GM12878 (cell line): ENCODE results near the gene NEGR1. TPM values are rescaled to one million over a fixed set of nuclear protein-coding genes. Genes with fewer than 3 reads are reported as not detected.

Experiments
- ATAC-seq: fragments of 200-7000 bp; cut with Tn5 transposase; 3 replicates; pipeline ENCODE4 v1.9.1; 2020; ENCODE audit warnings: mild to moderate bottlenecking, moderate library complexity
- BruUV-seq: library from RNA; stranded (reverse); fragments of 400-500 nt; replicated peaks from 2 replicates; lab custom pipeline; 2021; lab: Mats Ljungman, UMichigan
- CTCF ChIA-PET: fragments of 300-600 bp; sonication (Branson Sonifier 250); formaldehyde crosslinking; extraction: SDS; loops from one replicate; lab custom pipeline; 2021; ENCODE audit warnings: inconsistent platforms; lab: Yijun Ruan, JAX
- POLR2A ChIA-PET: fragments of 350-600 bp; formaldehyde crosslinking; extraction: SDS; loops from one replicate; lab custom pipeline; 2021; ENCODE audit warnings: inconsistent platforms; lab: Charles Lee
- RAD21 ChIA-PET: fragments of 300-600 bp; sonication (Branson Sonifier 250); formaldehyde crosslinking; loops from one replicate; lab custom pipeline; 2023; ENCODE audit warnings: antibody characterized with exemption; ENCODE audit not compliant: unreplicated experiment; lab: Charles Lee
- SMC1A ChIA-PET: fragments of 300-600 bp; sonication (Branson Sonifier 250); formaldehyde crosslinking; loops from one replicate; lab custom pipeline; 2023; ENCODE audit not compliant: unreplicated experiment, uncharacterized antibody; lab: Charles Lee
- DNase-seq: peaks from one replicate; pipeline ENCODE4 v3.0.0-alpha.2; 2011; ENCODE audit warnings: low read depth, low spot score
- FAIRE-seq: peaks from 3 replicates; lab custom pipeline; 2011; peaks lifted over from hg19 to GRCh38; lab: Jason Lieb, UNC
- H2AFZ ChIP-seq: 2 replicates; pipeline ENCODE4 v1.6.0; 2011; ENCODE audit warnings: low read depth, low read length, control low read depth; ENCODE audit not compliant: control insufficient read depth
- H3K27ac ChIP-seq: 2 replicates; pipeline ENCODE4 v1.5.1; 2011; ENCODE audit warnings: control low read depth; ENCODE audit not compliant: control insufficient read depth, insufficient read depth
- H3K27me3 ChIP-seq, 2 experiments: replicated peaks in 1 of 2; 2 replicates each; pipeline versions ENCODE4 v1.6.0 to v1.6.1; 2011; ENCODE audit warnings: low read length in 1 of 2; ENCODE audit not compliant: control insufficient read depth in 2 of 2, insufficient read depth in 2 of 2
- H3K36me3 ChIP-seq, 2 experiments: 2 replicates each; pipeline ENCODE4 v1.5.1; 2011; ENCODE audit warnings: low read length in 1 of 2; ENCODE audit not compliant: control insufficient read depth in 2 of 2, insufficient read depth in 2 of 2
- H3K4me1 ChIP-seq: 2 replicates; pipeline ENCODE4 v1.6.1; 2011; ENCODE audit warnings: mild to moderate bottlenecking, low read length, moderate library complexity, mixed read lengths; ENCODE audit not compliant: control insufficient read depth, insufficient read depth
- H3K4me2 ChIP-seq: 2 replicates; pipeline ENCODE4 v1.6.0; 2011; ENCODE audit warnings: control low read depth; ENCODE audit not compliant: control insufficient read depth, insufficient read depth
- H3K4me3 ChIP-seq: fragments of 200-600 bp; sonication (generic); 2 replicates; pipeline ENCODE4 v1.5.1; 2016
- H3K79me2 ChIP-seq: 2 replicates; pipeline ENCODE4 v1.6.0; 2011; ENCODE audit warnings: low read length; ENCODE audit not compliant: control insufficient read depth, insufficient read depth
- H3K9ac ChIP-seq: 2 replicates; pipeline ENCODE4 v1.8.0; 2011; ENCODE audit warnings: low read length, control low read depth, mixed read lengths; ENCODE audit not compliant: control insufficient read depth, insufficient read depth
- H3K9me3 ChIP-seq: replicated peaks from 3 replicates; pipeline ENCODE4 v1.5.1; 2011; ENCODE audit warnings: mild to moderate bottlenecking, low read length; ENCODE audit not compliant: control insufficient read depth, insufficient read depth
- H4K20me1 ChIP-seq: 2 replicates; pipeline ENCODE4 v1.6.0; 2011; ENCODE audit not compliant: control insufficient read depth, insufficient read depth
- ATF3 ChIP-seq: IDR thresholded peaks from 2 replicates; pipeline ENCODE4 v1.6.1; 2011; ENCODE audit warnings: low read depth, mild to moderate bottlenecking, low read length, moderate library complexity, borderline replicate concordance; ENCODE audit errors: extremely low read depth
- CHD1 ChIP-seq: IDR thresholded peaks from 2 replicates; pipeline ENCODE4 v1.6.1; 2012; ENCODE audit warnings: low read depth, low read length, improper control_type of control experiment
- GABPA ChIP-seq: IDR thresholded peaks from 2 replicates; pipeline ENCODE4 v1.6.1; 2014; ENCODE audit warnings: antibody characterized with exemption, low read depth, mild to moderate bottlenecking, inconsistent platforms
- NBN ChIP-seq: fragments of 450-650 bp; IDR thresholded peaks from 2 replicates; pipeline ENCODE4 v1.6.1; 2016
- PKNOX1 ChIP-seq: fragments of 450-650 bp; IDR thresholded peaks from 2 replicates; pipeline ENCODE4 v1.6.1; 2016; ENCODE audit warnings: mild to moderate bottlenecking
- RAD21 ChIP-seq: IDR thresholded peaks from 2 replicates; pipeline ENCODE4 v1.6.1; 2011; ENCODE audit warnings: mild to moderate bottlenecking, low read depth, low read length, moderate library complexity; ENCODE audit not compliant: insufficient read depth
- RBBP5 ChIP-seq: fragments of 200-600 bp; sonication (generic); conservative IDR thresholded peaks from 2 replicates; pipeline ENCODE4 v1.6.1; 2016
- RCOR1 ChIP-seq: conservative IDR thresholded peaks from 2 replicates; pipeline ENCODE4 v1.6.1; 2012; ENCODE audit warnings: low read depth, low read length, improper control_type of control experiment
- RFX5 ChIP-seq: IDR thresholded peaks from 2 replicates; pipeline ENCODE4 v1.6.1; 2011; ENCODE audit warnings: low read depth, low read length, improper control_type of control experiment
- SMAD5 ChIP-seq: IDR thresholded peaks from 2 replicates; pipeline ENCODE4 v1.6.1; 2016; ENCODE audit warnings: antibody characterized with exemption, low read depth
- TAF1 ChIP-seq: IDR thresholded peaks from 2 replicates; pipeline ENCODE4 v1.6.1; 2011; ENCODE audit warnings: mild to moderate bottlenecking, low read depth, low read length, borderline replicate concordance
- ZNF274 ChIP-seq: IDR thresholded peaks from one replicate; pipeline ENCODE4 v1.8.0; 2011; ENCODE audit not compliant: insufficient read length, insufficient read depth
- WGBS: methylation state at CpG from one replicate; pipeline ENCODE4 v1.1.6; 2016; ENCODE audit warnings: low lambda C conversion rate; ENCODE audit not compliant: insufficient replicate concordance, insufficient coverage; ENCODE audit errors: missing lambda C conversion rate; 5-methylcytosine and 5-hydroxymethylcytosine counted together
- in situ Hi-C: fragments of 300-500 bp; cut with MboI; formaldehyde crosslinking; loops from 9 replicates; pipeline ENCODE4 v1.14.3; 2018; ENCODE audit warnings: mixed read lengths
- intact Hi-C: fragments of 100-400 bp; cut with micrococcal nuclease; formaldehyde crosslinking; loops from one replicate; pipeline ENCODE4 v1.14.2; 2022; ENCODE audit not compliant: unreplicated experiment
- polyA plus RNA-seq, 11 experiments: library from polyadenylated mRNA; depleted of rRNA in 4 of 11; unstranded in 6 of 11; stranded (reverse) in 5 of 11; fragments of >200 nt; fragmentation: Nextera tagmentation in 4 of 11; fragmentation: Illumina TruSeq in 1 of 11; extraction: Ambion mirVana in 4 of 11; extraction: Trizol in 1 of 11; gene quantifications; 1 replicate in 1 of 11; 2 replicates in 10 of 11; pipeline versions ENCODE4 v1.2.1 to v1.2.3, GENCODE V29; 2011 to 2016; ENCODE audit warnings: inconsistent platforms in 2 of 11, missing spikeins in 2 of 11, low read depth in 1 of 11
- total RNA-seq, 4 experiments: library from RNA; depleted of rRNA in 3 of 4; stranded (reverse); fragments of >200 nt in 3 of 4; fragmentation: Illumina TruSeq in 1 of 4; extraction: Trizol in 1 of 4; gene quantifications; 2 replicates each; pipeline versions ENCODE4 v1.2.1 to v1.2.3, GENCODE V29; 2013 to 2021
- TF ChIP-seq, protein P1 (sequence below): fragments of 150-350 bp; IDR thresholded peaks from 2 replicates; pipeline ENCODE4 v1.6.1; 2014; ENCODE audit warnings: mild to moderate bottlenecking, low read depth, low read length

The NEGR1 gene
- total and polyA plus RNA-seq, 10 of the 15 experiments (the other 5 are each of a cell fraction or from before 2014, with no cell fraction given): under 0.01 to 0.03 (median 0.01) TPM; not detected in 7

GRCh38 chr1:72285074-72285425, 2.7 kb upstream of the NEGR1 start:
- in situ Hi-C loops: no loop called here
- 2% methylated on average over 3 of the region's 3 CpGs for WGBS
- SMC1A ChIA-PET: no interaction called here

DNA sequence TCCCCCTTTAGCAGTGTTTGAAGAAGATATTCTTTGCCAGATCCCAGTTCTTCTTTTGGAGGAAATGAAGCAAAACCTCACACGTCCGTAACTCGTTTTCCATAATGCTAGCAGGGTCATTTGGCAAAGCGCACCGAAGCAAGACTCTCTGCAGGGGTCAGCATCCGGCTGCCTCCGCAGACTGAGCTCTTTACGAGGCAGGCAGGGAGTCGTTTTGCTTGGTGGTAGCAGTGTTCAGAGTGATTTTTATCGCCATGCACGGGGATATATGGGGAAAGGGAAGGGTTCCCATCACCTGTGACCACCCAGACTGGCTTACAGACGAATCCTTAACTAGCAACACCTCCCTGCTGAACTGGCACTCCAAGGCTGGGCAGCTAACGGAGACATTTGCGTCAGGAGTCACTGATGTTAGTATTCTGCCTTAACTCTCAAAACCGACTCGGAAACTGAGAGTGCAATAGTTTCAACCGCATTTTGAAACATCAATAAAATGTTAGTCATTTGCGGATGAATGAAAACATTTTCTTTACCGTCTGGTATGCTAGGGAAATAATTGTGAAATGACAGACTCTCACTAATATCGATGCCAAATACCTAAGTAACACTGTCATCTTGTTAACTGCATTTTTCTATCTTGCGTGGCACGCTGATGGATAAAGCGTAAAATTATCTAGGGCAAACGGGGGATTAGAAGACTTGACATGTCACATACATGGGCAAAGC, 2.2 kb upstream of the NEGR1 start:
- DNase-seq: no peak
- peaks cover 4% of the 10 kb centered on the region for H3K4me1 ChIP-seq
- in situ Hi-C loops: no loop called here
- peak; percentile 70 for ATAC-seq
- H3K9me3 ChIP-seq: no peaks in the 10 kb centered on the region
- WGBS: 6% methylated on average over 24 of the region's 24 CpGs
- ChIA-PET CTCF (no interaction called here), POLR2A (no interaction called here), RAD21 (no interaction called here), SMC1A (no interaction called here)
- no peak for FAIRE-seq
- intact Hi-C loops: loop anchor here (2.0 kb wide), 1 partner anchor 150 kb away; no protein-coding TSS in a partner anchor
- BruUV-seq: no TSS peak
- no peak overlapping the region for H3K27ac ChIP-seq
- no peak overlapping the region for H2AFZ ChIP-seq
- H3K4me3 ChIP-seq: 0 out of 2 replicates have a peak overlapping the region, but pooled peaks have one; percentile 5
- H3K4me2 ChIP-seq: peak overlapping the region; percentile 7
- H3K27me3 ChIP-seq: peaks cover 8 to 10% of the 10 kb centered on the region in 2 experiments; a peak in 3 of 4 replicates
- H4K20me1 ChIP-seq: no peaks in the 10 kb centered on the region
- no peak overlapping the region for H3K9ac ChIP-seq
- H3K79me2 ChIP-seq: no peaks in the 10 kb centered on the region
- H3K36me3 ChIP-seq: no peaks in the 10 kb centered on the region
- TF ChIP-seq ZNF274: no peak
- TF ChIP-seq CHD1: no peak
- TF ChIP-seq NBN: no peak
- peak; percentile 23; the same call in 1 of the 2 replicates for TF ChIP-seq RAD21
- 0 out of 2 replicates have a peak, but pooled peaks have one; percentile 43 for TF ChIP-seq GABPA
- TF ChIP-seq SMAD5: no peak
- TF ChIP-seq RFX5: no peak
- TF ChIP-seq, protein P1, sequence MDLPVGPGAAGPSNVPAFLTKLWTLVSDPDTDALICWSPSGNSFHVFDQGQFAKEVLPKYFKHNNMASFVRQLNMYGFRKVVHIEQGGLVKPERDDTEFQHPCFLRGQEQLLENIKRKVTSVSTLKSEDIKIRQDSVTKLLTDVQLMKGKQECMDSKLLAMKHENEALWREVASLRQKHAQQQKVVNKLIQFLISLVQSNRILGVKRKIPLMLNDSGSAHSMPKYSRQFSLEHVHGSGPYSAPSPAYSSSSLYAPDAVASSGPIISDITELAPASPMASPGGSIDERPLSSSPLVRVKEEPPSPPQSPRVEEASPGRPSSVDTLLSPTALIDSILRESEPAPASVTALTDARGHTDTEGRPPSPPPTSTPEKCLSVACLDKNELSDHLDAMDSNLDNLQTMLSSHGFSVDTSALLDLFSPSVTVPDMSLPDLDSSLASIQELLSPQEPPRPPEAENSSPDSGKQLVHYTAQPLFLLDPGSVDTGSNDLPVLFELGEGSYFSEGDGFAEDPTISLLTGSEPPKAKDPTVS: no peak
- no peak for TF ChIP-seq PKNOX1

More at GRCh38 chr1:72285074-72285425, 2.7 kb upstream of the NEGR1 start:
- Histone ChIP-seq H3K9ac (no peak overlapping the region), H3K4me2 (no peak overlapping the region), H3K27me3 (peaks cover 8 to 10% of the 10 kb centered on the region in 2 experiments; a peak in 3 of 4 replicates), H3K9me3 (no peaks in the 10 kb centered on the region), H3K27ac (no peak overlapping the region), H3K4me3 (no peak overlapping the region)
- BruUV-seq: no TSS peak
- no peak for ATAC-seq
- TF ChIP-seq TAF1 (no peak), RCOR1 (no peak), RBBP5 (no peak), ATF3 (no peak)
- TF ChIP-seq, all 136 proteins: peak for 0
- POLR2A ChIA-PET: no interaction called here
- H4K20me1 ChIP-seq: no peaks in the 10 kb centered on the region
- RAD21 ChIA-PET: no interaction called here
- H2AFZ ChIP-seq: no peak overlapping the region
- H3K36me3 ChIP-seq: no peaks in the 10 kb centered on the region
- DNase-seq (no peak), FAIRE-seq (no peak)
- H3K4me1 ChIP-seq: peaks cover 4% of the 10 kb centered on the region
- intact Hi-C loops: loop anchor here (2.0 kb wide), 1 partner anchor 150 kb away; no protein-coding TSS in a partner anchor
- CTCF ChIA-PET: no interaction called here
- H3K79me2 ChIP-seq: no peaks in the 10 kb centered on the region
